Neural crest cell (in vitro differentiated cells): Measurements from ENCODE around the gene NSUN2. TPM values are rescaled to one million over a fixed set of nuclear protein-coding genes. Genes with fewer than 3 reads are reported as not detected.
"Not testable (repeated sequence)": the region's sequence is repeated elsewhere in the genome, so short reads cannot be mapped to it uniquely, and the experiment has no call there.

Experiments used
- DNase-seq: peaks from one replicate; pipeline ENCODE4 v3.0.0; 2021; ENCODE audit warnings: low read depth, mixed read lengths, low spot score
- H3K27ac Mint-ChIP-seq: one replicate; pipeline ENCODE4 v1.8.0; 2021; ENCODE audit warnings: mild to moderate bottlenecking, mixed read lengths; ENCODE audit not compliant: unreplicated experiment
- H3K27me3 Mint-ChIP-seq: 2 replicates; pipeline ENCODE4 v1.8.0; 2021; ENCODE audit warnings: low read depth, mild to moderate bottlenecking, mixed read lengths
- H3K36me3 Mint-ChIP-seq: 2 replicates; pipeline ENCODE4 v1.8.0; 2021; ENCODE audit warnings: low read depth, mild to moderate bottlenecking, mixed read lengths
- H3K4me1 Mint-ChIP-seq: 2 replicates; pipeline ENCODE4 v1.8.0; 2021; ENCODE audit warnings: mixed read lengths
- H3K4me3 Mint-ChIP-seq: one replicate; pipeline ENCODE4 v1.8.0; 2021; ENCODE audit warnings: mild to moderate bottlenecking, mixed read lengths
- H3K9me3 Mint-ChIP-seq: 2 replicates; pipeline ENCODE4 v1.8.0; 2021; ENCODE audit warnings: mixed read lengths
- CTCF ChIP-seq: fragments of 200-600 bp; sonication (generic); conservative IDR thresholded peaks from 2 replicates; pipeline ENCODE4 v1.5.0; 2021; ENCODE audit warnings: antibody characterized with exemption, mild to moderate bottlenecking
- total RNA-seq: library from RNA; stranded (reverse); gene quantifications from 2 replicates; pipeline ENCODE4 v1.2.1, GENCODE V29; 2021

The NSUN2 gene
- total RNA-seq, 1 donor from 2014 or later, result 76.9 TPM

- Mint-ChIP-seq H3K27ac (no peak overlapping the region), H3K27me3 (peaks cover 25% of the 10 kb centered on the region), H3K9me3 (no peaks in the 10 kb centered on the region), H3K36me3 (no peaks in the 10 kb centered on the region), H3K4me3 (no peak overlapping the region), H3K4me1 (no peaks in the 10 kb centered on the region)
- no peak for TF ChIP-seq CTCF
- DNase-seq, result no peak
These were observed 59.9 kb downstream of the NSUN2 start for GRCh38 chr5:6572825-6573380.

- H3K4me1 Mint-ChIP-seq, result no peaks in the 10 kb centered on the region
- H3K27me3 Mint-ChIP-seq, result peaks cover 25% of the 10 kb centered on the region
- no peaks in the 10 kb centered on the region for H3K36me3 Mint-ChIP-seq
- H3K27ac Mint-ChIP-seq, result no peak overlapping the region
- no peaks in the 10 kb centered on the region for H3K9me3 Mint-ChIP-seq
- H3K4me3 Mint-ChIP-seq, result no peak overlapping the region
- no peak for TF ChIP-seq CTCF
- no peak for DNase-seq
These were observed 60.6 kb downstream of the NSUN2 start for GRCh38 chr5:6572086-6572824.

DNA sequence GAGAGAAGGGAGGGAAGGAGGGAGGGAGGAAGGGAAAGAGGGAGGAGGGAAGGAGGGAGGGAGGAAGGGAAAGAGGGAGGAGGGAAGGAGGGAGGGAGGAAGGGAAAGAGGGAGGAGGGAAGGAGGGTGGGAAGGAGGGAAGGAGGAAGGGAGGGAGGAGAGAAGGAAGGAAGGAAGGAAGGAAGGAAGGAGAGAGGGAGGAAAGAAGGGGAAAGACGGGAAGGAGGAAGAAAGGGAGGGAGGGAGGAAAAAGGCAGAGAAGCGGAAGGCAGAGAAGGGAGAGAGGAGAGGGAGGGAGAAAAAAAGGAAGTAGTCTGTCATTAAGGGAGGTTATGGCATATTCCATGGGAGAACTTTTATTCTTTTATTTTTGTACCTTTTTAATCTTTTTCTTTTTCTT, 61.2 kb downstream of the NSUN2 start:
- H3K4me1 Mint-ChIP-seq, H3K4me3 Mint-ChIP-seq, DNase-seq, H3K36me3 Mint-ChIP-seq, H3K27ac Mint-ChIP-seq, H3K9me3 Mint-ChIP-seq: not testable (repeated sequence)
- H3K27me3 Mint-ChIP-seq, result peaks cover 27% of the 10 kb centered on the region

- TF ChIP-seq CTCF, result no peak
- H3K27me3 Mint-ChIP-seq, result peaks cover 29% of the 10 kb centered on the region
These were observed 62.3 kb downstream of the NSUN2 start for GRCh38 chr5:6570530-6570929.

DNA sequence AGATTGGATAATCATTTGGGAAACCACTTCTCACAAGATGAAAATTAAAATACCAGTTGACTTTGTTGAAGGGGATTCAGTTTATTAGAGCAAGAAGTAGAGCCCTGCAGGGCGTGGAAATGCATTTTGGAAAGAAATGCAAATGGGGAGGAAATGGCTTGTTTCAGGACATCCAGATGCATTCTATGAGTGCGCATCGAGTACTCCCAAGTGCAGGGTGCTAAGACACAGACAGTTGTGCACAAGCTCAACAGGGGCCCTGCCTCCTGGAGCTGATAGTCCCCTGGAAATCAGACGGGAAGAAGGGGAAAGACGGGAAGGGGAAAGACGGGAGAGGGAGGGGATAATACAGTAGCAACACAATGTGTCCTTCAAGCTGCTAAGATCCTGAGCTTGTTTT, 64.0 kb downstream of the NSUN2 start:
- no peak for DNase-seq
- H3K9me3 Mint-ChIP-seq, result peaks cover under 1% of the 10 kb centered on the region
- no peaks in the 10 kb centered on the region for H3K36me3 Mint-ChIP-seq
- H3K27ac Mint-ChIP-seq, result no peak overlapping the region
- H3K4me1 Mint-ChIP-seq, result no peaks in the 10 kb centered on the region
- no peak for TF ChIP-seq CTCF
- H3K4me3 Mint-ChIP-seq, result no peak overlapping the region
- H3K27me3 Mint-ChIP-seq, result peaks cover 29% of the 10 kb centered on the region

More at GRCh38 chr5:6570530-6570929, 62.3 kb downstream of the NSUN2 start:
- Mint-ChIP-seq H3K4me1 (no peaks in the 10 kb centered on the region), H3K27ac (no peak overlapping the region), H3K4me3 (no peak overlapping the region), H3K36me3 (no peaks in the 10 kb centered on the region), H3K9me3 (no peaks in the 10 kb centered on the region)
- no peak for DNase-seq

GRCh38 chr5:6568383-6568782, 64.5 kb downstream of the NSUN2 start:
- Mint-ChIP-seq H3K9me3 (peaks cover 2% of the 10 kb centered on the region), H3K4me3 (no peak overlapping the region), H3K4me1 (no peaks in the 10 kb centered on the region), H3K36me3 (no peaks in the 10 kb centered on the region), H3K27me3 (peaks cover 27% of the 10 kb centered on the region), H3K27ac (no peak overlapping the region)
- no peak for TF ChIP-seq CTCF
- DNase-seq, result no peak
